GM13976 (cell line): ENCODE data around the gene PYDC1.

Source experiments
- DNase-seq: peaks from one replicate; pipeline ENCODE4 v3.0.0; 2012; ENCODE audit warnings: low spot score
- CTCF ChIP-seq: IDR thresholded peaks from 2 replicates; pipeline ENCODE4 v1.5.1; 2012; ENCODE audit warnings: borderline replicate concordance, mild to moderate bottlenecking; ENCODE audit not compliant: insufficient read depth; ENCODE audit errors: extremely low read depth, missing control alignments, control extremely low read depth
- in situ Hi-C: fragments of 300-500 bp; cut with MboI; formaldehyde crosslinking; loops from one replicate; pipeline ENCODE4 v1.12.0; 2022; ENCODE audit warnings: low sequenced_read_pairs, mixed read lengths, inconsistent platforms; ENCODE audit not compliant: unreplicated experiment

Gene PYDC1

GRCh38 chr16:31188450-31189411 is 28.2 kb downstream of the PYDC1 start:
- TF ChIP-seq CTCF = no peak
- in situ Hi-C loops = loop anchor here (25.0 kb wide), 1 partner anchor 174 kb away; the partner anchor contains the start of gene ITGAX

DNA sequence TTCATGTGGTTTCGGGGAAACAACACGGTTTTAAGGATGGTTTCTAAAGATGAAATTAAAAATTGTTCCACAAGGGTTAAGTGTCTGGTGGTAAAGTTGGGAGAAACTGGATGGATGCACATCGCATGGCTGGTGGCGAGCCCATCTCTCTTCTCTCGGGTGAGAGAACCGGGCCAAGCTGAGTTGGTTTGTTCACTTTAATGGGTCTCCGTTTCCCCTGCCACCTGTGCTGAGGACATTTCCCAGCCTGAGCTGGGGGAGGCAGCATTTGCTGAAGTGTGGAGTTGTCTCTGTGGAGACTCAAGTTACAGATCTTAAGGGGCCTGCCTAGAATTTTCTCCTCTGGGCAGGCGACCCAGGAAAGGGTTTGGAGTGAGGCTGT is 29.1 kb downstream of the PYDC1 start:
- in situ Hi-C loops = loop anchor here (25.0 kb wide), 1 partner anchor 175 kb away; the partner anchor contains the start of gene ITGAX
- no peak for DNase-seq
- TF ChIP-seq CTCF = no peak

More at GRCh38 chr16:31188450-31189411, 28.2 kb downstream of the PYDC1 start:
- no peak for DNase-seq

GRCh38 chr16:31186930-31187807 is 29.8 kb downstream of the PYDC1 start:
- in situ Hi-C loops = loop anchor here (25.0 kb wide), 1 partner anchor 175 kb away; the partner anchor contains the start of gene ITGAX
- DNase-seq = no peak
- TF ChIP-seq CTCF = no peak

DNA sequence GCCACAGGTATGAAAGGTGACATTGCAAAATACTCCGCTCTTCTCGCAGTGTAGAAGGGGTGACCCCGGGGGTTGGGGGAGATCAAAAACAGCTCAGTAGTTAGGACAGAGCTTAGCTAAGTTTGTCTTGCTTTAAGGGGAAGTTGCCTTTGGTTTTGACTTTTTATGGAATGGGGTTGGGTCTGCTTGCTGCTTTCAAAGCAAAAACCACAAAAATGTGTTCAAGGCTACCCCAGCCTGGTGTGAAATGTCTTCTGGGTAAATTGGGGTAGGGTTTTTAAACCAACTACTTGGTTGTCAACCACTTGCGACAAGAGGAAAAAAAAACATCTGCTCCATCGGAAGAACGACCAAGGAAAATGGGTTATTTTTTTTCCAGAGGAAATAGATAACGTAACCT is 30.8 kb downstream of the PYDC1 start:
- in situ Hi-C loops = loop anchor here (25.0 kb wide), 1 partner anchor 176 kb away; the partner anchor contains the start of gene ITGAX
- TF ChIP-seq CTCF = no peak
- DNase-seq = no peak

GRCh38 chr16:31185339-31185738 is 31.6 kb downstream of the PYDC1 start:
- no peak for TF ChIP-seq CTCF
- no peak for DNase-seq
- in situ Hi-C loops = loop anchor here (25.0 kb wide), 1 partner anchor 177 kb away; the partner anchor contains the start of gene ITGAX

DNA sequence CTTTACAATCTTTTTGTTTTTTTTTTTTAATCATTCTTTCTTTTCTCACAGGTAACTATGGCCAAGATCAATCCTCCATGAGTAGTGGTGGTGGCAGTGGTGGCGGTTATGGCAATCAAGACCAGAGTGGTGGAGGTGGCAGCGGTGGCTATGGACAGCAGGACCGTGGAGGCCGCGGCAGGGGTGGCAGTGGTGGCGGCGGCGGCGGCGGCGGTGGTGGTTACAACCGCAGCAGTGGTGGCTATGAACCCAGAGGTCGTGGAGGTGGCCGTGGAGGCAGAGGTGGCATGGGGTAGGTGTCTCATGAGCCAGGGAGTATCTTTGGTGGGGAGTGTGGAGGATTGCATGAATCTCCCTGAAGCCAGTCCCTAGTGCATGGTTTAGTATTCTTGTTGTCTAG is 32.0 kb downstream of the PYDC1 start:
- in situ Hi-C loops = loop anchor here (25.0 kb wide), 1 partner anchor 177 kb away; the partner anchor contains the start of gene ITGAX
- no peak for DNase-seq
- TF ChIP-seq CTCF = no peak
